HG03139 (cell line): Measurements from ENCODE around the gene MFRP.

Experiments
- ATAC-seq: cut with Tn5 transposase; IDR thresholded peaks from one replicate; pipeline ENCODE4 v1.9.1; 2021; ENCODE audit not compliant: unreplicated experiment

Gene MFRP

DNA sequence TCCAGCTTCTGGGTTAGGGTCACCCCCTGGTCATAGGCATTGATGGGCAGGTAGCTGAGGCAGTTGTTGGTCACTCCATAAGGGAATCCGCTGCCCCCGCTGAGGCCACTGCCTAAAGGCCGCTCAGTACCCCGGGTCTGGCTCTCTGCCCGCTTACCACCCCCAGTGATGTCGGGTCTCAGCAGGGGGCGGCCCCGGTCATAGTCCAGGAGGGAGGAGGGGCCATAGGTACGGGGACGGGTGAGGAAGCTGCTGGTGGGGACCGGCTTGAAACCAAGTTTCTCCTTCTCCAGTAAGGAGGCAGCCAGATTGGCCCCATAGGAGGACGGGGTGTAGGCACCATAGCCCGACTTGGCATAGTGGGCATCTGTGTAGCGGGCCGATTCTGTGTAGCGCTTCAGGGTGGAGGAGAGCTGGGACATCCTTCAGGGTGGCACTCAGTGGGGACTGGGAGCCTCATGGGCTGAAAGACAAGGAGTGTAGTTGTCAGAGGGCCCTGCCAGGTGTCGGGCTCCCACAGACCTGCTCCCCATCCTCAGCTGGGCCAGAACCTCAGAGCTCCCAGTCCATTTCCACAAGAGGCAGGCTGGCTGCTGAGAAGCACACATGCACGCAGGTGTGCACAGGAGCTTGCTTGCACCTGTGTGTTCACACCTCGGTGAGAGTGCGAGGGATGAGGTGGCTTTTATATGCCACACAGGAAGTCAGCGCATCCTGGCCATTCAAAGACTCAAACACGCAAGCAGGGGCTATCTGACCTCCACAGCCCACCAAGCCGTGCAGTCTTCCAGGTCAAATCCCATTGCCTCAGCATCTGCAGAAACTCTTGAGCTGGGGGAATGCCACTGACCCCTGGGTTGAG, 26.8 kb upstream of the MFRP start:
- ATAC-seq = no peak

DNA sequence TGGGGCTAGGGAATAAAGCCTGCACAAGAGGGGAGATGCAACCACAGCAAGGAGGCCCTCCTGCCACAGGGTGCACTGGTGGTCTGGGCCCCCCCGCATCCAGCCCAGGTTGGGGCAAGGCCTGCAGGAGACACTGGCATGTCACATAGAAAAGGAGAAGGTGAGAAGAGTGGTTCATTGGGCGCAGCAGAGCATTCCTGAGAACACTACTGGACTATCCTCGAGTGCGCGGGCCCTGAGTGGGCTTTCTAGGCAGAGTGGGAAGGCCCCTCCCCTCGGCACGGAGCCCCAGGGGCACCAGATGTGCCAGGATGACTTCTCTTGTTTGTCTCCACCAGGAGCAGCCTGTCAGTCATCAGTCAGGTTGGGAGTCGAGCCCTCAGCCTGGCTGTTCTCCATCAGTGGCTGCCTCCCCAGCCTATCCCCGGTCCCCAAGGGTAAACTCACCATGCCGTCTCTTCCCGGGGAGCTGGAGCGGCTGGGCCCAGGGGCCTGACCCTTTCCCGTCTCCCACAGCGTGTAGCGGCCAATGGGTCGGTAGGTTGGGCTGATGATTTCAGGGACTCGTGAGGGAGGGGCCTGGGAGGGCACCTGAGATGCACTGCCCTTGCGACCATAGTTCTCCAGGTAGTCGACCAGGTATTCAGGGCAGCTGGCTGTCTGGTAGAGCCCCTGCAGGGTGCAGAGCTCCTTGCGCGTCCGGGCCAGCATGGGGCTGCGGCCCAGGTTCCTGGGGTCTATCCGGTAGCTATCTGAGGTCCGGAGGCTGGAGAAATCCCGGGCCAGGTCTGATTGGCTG, 26.0 kb upstream of the MFRP start:
- no peak for ATAC-seq

DNA sequence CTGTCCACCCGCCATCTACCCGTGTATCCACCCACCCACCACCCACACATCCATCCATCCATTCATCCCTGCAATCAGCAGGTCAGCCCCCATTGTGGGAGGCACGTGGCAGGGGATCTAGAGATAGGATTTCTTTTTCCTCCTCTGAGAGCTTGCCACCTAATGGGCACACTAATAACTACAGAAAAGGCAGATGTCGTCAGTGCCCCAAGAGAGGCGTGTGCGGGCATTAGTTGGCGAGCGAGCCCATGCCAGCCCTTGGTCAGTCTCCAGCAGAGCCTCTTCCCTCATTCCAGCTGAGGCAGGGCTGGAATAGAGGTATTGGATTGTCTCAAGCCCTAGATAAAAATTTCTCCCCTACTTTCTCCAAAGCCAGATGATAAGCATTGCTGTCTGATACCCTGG, 25.3 kb upstream of the MFRP start:
- no peak for ATAC-seq

DNA sequence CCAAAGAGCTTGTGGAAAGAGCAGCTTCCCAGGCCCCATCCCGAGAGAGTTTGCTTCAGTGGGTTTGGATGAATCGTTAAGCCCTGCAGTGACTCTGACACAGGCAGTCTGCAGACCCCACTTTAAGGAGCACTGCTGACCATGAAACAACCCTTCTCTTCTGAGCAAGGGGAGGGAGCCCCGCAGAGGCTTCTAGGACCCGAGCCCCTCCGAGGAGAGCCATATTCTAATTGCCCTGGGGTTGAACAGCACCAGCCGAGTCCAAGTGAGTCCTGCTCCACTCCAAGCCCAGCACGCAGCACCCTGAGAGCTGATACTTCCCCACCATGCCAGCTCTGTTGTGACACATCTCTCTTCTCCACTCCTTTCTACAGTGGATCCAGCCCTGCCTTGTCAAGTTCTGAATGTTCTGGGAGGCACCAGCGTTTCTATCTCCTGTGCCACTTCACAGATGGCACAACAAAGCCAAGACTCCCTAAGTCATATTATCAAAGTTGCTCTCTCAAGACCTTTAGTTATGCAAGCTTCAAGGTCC, 24.6 kb upstream of the MFRP start:
- ATAC-seq = no peak

DNA sequence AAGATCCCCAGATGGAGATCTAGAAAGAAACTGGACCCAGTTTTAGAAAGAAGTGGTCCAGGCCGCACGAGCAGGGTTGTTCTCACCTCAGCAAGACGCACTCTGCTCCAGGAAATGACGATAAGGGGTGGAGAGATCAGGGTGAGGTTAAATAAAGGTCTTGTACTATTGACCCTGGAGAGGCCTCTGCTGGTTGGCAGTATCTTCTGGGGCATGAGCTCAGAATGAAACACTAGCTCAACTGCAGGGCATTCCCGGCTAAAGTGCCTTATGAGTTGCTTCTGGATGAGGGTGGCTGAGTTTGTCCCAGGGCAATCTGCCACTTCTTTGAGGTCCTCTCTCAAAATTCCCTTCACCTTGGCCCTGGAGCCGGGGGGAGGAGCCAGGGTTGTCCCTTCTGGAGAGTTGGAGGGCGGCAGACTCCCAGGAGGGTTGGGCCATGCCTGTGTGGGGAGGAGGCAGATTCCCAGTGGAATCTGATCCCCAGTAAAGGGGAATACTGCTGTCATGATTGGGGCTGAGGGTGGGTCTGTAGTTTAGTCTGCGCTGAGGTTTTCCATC, 24.1 kb upstream of the MFRP start:
- no peak for ATAC-seq

DNA sequence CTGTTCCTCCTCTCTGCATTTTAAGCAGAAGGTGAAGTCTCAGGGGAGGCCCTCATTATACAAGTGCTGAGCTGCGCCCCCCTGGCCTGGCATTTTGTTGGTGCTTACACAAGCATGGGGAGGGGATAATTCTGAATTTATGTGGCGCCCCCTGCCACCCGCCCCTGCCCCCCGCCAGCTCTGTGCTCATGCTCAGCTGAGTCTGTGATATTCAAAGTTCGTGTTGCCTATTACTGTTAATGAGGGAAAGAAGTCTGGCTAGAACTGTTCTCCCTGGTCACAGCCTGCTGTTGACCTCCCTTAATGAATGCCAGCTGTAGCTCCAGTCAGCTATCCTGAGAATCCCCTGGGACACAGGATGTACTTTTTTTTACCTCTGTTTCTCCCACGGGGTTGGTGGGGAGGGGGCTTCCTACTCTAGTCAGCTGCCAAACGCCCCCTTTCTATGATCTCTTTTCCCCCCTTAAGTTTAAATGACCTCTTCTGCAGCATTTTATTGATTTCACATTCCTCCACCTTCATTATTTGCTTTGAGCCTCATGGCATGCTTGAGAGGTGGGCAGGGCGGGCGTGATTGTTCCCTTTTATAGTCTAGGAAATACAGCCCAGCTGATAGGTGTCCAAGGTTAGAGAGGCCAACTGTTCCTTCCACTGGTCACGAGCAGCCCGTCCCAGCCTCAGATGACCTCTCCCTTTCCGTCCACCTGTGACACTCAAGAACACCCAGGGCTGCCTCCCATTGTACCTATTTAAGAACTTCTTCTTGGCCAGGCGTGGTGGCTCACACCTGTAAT, 22.8 kb upstream of the MFRP start:
- no peak for ATAC-seq

DNA sequence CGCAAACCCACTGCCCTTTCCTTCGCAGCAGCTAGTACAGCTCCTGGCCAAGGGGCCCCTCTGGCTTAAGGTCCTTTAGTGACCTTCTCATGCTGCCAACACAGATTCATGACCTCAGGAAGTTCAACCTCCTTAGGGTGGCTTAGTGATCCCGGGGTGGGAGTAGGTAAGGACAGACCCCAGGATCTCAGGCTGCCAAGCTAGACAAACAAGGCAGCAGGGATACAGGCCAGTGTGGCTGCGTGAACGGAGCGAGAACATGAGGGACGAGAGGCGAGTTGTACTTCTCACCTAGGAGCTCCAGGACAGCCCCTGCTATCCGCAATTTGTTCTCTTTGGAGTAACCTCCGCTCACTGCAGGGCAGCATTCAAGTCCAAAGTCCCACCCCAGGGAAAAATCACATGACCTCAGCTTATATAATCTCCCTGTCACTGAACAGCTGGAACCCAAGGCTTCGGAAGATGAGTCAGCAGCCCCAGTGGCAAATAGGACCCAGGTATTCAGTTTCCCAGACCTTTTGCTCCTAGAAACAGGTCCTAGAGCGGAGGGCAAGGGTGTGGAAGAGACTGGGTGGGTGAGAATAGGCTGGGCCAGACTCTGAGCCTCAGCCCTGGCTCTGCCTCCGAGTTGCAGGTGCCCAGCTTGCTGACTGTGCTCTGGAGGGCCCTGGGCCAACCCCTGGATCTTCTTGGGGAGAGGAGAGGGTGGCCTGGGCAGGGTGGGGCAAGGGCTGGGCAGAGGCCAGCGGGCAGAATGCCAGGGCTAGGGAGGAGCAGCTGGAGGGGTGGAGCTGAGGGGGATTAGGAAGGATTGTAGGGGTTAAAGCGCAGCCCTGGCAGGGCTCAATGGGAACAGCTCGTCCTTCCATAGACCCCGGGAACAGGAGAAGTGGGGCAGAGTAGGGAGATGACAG, 21.9 kb upstream of the MFRP start:
- no peak for ATAC-seq

DNA sequence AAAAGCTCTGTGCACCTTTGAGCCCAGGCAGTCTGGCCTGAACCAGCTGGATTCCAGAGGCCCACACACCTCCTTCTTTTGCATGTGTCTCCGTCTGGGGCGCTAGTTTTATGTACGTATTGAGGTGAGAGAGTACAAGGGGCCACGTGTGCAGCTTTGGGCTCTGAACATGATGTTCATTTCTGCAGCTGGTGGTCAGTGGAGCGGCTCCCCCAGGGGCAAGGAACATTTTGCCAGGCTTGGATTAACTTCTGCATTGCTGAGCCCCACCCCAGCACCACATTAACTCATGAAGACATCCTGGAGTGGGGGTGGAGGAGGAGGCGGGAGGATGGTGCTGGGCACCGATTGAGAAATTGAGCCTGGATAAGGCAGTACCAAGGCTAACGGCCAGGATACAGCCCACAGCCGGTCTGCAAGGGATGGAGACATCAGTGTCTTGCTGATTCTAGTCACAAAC, 21.2 kb upstream of the MFRP start:
- no peak for ATAC-seq

DNA sequence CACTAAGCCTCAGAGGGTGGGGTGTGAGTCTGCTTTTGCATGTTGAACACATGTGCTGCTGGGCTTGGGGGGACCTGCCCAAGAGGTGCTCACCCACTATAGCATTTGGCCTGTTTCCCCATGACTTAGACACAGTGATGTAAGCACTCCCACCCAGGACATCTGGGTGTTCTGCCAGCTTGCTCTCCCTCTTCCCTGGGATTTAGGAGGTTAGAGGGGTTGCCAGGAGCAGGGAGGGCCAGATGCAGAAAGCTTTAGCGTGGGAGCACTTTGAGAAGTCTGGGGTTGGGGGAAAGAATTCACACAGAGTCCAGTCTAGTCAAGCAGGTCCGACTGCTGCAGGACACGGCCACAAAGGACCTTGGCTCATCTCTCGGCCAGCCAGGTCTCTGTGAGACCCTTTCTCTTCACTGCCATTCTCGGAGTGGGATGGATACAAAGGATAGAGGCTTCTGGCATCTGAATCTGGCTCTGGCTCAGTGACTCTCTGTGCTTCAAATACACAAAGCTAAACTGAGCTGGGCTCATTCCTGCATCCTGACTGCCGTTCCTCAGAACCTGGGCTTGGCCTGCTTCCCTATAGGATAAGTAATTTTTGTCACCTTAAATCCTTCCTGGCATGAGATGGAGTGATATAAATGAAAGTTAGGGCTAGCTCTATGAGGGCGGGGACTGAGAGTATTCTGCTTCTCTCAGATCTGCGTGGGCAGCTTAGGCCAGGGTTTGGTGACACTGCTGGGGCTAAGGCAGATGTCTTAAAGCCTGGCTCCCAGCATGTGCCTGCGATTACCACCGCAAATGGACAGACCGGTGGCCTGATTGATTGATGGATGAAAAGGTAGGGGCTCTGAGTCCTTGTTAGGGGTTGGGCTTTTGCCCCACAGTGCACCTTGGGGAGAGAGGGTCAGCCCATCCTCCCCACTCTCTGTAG, 20.4 kb upstream of the MFRP start:
- ATAC-seq = no peak

DNA sequence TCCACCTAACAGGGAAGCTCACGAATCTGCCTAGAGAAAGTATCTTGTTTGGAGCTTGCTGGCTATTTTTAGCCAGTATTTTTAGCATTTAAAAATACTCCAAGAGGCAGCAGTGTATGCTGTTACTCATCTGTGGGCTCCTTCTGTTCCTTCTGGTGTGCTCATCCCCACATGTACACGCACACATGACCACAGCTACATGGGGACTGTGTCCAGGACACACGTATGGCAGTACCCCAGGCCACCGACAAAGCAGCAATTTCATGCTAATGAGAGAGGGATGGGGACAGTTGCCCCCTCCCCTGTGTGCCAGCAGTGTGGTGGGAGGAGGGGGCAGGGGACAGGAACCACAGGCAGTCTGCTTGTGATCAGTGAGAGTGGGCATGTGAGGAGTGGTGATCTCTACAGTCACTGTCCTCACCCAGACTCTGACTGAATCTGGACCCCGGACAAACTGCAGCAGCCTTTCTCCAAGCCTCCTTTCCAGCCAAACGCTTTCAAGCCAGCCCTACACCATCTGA, 18.6 kb upstream of the MFRP start:
- ATAC-seq = no peak

DNA sequence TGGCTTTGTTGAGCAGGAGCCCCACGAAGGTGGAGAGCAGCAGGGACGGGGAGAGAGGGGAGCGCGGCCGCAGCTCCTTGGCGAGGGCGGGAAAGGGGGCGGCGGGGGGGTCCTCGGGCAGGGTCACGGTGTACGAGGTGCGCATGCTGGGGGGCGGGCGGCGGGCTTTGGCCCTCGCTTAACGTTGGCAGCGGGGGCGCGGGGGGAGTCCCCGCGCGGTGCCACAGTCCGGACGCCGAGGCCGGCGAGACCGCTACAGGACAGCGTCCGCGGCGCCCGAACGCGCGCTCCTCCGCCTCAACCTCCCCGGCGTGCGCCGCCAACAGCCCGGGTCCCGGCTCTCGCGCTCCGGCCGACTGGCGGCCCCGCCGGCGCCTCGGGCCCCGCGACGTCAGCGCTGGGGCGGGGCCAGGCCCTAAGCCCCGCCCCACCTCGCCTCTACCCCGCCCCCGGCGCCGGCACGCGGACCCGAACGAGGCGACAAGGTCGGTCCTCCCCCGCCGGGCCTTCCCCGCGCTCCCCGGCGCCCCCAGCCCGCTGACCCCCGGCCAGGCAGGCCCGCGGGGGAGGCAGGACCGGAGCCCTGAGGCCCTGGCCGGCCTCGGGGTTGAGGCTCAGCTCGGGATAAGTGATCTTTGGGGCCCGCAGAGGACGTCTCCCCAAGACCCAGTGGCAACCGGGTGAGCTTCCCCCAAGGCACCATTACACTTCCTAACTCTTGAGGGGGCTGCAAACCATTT, 17.5 kb upstream of the MFRP start:
- no peak for ATAC-seq

DNA sequence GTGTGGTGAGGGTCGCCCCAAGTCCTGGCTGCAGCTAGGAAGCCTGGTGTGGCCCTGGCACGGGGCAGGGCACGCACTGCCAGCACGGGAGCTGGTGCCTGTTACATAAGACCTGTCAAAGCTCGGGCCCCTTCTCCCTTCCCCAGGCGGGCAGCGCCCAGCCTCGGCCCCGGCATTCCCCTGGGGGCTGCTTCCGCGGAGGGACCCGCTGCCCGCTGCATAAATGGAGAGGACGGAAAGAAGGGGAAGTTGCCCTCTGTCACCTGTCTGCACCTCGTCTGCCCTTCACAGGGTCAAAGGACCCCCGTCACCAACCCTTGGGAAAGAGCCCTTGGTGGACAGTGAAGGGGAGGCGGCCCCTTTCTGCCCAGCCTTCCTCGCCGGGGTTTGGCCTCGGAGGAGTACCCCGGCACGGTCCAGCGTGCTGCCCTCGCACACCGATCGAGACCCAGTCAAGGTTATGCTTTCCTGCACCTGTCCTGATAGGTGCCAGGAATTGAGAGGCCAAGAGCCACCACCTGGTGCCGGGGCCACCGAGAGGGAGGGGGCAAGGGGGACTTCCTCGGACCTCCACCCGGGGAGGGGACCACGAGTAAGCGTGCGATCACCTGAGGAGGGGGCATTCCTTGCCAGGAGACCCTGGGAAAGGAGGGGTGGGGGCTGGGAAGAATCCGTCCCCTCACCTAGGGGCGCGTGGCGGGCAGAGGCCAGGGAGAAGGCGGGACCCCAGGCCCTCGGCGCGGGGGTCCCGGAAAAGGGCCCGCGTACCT, 16.8 kb upstream of the MFRP start:
- ATAC-seq = no peak

DNA sequence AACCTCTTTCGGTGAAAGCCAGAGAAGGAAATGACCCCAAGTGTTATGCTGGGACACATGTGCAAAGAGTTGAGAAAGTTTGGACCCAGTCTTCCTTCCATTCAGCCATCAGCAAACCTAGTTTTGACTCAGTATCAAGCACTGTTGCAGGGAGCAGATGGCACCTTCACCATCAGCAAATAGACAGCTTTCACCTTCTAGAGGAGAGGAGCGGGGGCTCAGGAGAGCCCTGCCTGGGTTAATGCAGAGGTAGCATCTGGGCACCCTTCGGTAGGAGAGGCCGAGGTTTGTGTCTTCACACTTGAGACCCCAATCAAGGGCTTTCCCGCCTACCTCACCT, 16.2 kb upstream of the MFRP start:
- no peak for ATAC-seq

DNA sequence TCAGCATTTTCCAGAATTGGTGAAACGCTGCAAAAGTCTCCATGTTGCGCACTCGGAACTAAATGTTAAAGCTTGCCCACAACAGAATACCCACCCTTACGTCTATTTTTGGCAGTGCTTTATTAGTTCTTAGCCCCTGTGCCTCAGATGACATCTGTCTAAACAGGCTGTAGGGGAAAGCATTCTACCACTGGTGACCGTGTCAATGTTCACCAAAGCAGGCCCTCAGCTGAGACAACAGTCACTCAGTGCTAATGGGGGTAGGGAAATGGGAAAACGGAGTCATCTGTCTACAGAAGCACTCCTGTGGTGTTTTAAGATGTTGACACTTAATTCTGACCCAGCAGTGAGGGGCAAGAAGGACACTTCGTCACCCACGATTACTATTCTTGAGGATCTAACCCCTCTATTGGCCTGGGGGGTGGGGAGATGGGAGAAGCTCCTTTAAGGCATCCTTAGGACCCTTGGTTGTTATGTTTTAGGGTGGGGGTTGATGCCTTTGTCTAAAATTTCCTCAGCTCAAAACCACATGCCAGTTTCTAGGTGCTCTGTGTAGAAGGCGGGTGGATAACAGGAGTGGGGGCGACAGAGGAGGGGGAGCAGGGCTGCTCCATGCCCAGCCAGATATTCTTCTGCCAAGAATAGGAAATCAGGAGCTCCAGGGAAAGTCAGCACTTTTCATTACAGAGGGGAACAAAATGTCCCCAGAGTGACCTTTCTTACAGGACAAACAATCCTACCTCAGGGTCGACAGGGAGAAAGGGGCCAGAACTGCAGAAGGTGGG, 15.6 kb upstream of the MFRP start:
- ATAC-seq = no peak

DNA sequence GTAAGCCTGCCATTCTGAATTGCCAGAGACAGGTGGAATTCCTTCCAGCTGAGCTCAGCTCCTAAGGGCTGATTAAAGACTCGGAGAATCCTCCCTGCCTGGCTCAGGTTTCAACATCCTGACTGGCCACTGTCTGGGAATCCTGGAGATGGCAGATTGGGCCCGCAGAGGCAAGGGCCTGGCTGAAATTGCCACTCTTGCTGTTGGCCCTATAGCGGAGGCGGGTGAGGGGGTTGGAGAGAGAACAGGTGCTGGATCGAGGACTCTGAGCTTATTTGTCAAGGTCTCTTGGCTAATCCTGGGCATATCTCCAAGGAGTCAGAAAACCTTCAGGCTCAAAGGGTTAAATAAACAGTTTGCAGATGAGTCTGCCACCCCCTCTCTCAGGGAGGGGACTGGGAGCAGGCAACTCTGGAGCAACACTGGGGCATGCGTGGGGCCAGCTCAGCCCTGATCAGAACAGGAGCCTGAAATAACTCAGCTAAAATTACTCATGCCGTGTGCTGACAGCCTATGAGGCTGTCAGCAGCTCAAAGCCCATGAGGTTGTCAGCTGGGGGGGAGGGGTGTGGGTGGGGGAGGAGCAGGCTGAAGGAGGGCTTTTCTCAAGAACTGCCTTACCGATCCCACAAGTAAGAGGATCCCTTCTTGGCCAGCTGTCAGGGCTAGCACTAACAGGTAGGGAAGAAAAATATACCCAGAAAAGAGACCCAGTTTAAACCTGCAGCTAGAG, 14.7 kb upstream of the MFRP start:
- ATAC-seq = no peak
